HepG2 (cell line): ENCODE results near the gene EPG5. TPM values are rescaled to one million over a fixed set of nuclear protein-coding genes. Genes with fewer than 3 reads are reported as not detected.

ENCODE experiments used
- ARID2 ChIP-seq: sonication (generic); formaldehyde crosslinking; IDR thresholded peaks from 2 replicates; pipeline ENCODE4 v1.8.1; 2022; ENCODE audit warnings: mild to moderate bottlenecking, missing genetic modification reagents, borderline replicate concordance
- HNF4G ChIP-seq, 2 experiments: sonication (generic) in 1 of 2; formaldehyde crosslinking in 1 of 2; IDR thresholded peaks; 2 replicates each; pipeline versions ENCODE4 v1.4.0 to v1.6.1; 2011 to 2020; ENCODE audit warnings: borderline replicate concordance in 2 of 2, low read depth in 2 of 2, mild to moderate bottlenecking in 2 of 2, low read length in 1 of 2, missing genetic modification reagents in 1 of 2, moderate library complexity in 1 of 2
- NCOR1 ChIP-seq: fragments of 200-600 bp; sonication (generic); IDR thresholded peaks from 2 replicates; pipeline ENCODE4 v1.7.0; 2017; ENCODE audit warnings: antibody characterized with exemption, low read length, borderline replicate concordance
- NFATC3 ChIP-seq: sonication (generic); formaldehyde crosslinking; IDR thresholded peaks from 2 replicates; pipeline ENCODE4 v1.5.1; 2020; ENCODE audit warnings: mild to moderate bottlenecking, missing genetic modification reagents
- PRDM4 ChIP-seq: sonication (generic); formaldehyde crosslinking; IDR thresholded peaks from 2 replicates; pipeline ENCODE4 v1.9.0; 2021; ENCODE audit warnings: missing genetic modification reagents, borderline replicate concordance
- SMAD9 ChIP-seq: sonication (generic); formaldehyde crosslinking; IDR thresholded peaks from 2 replicates; pipeline ENCODE4 v1.5.1; 2020; ENCODE audit warnings: mild to moderate bottlenecking, missing genetic modification reagents
- ZBTB10 ChIP-seq: sonication (generic); formaldehyde crosslinking; IDR thresholded peaks from 2 replicates; pipeline ENCODE4 v1.4.0; 2020; ENCODE audit warnings: missing genetic modification reagents, borderline replicate concordance
- ZNF775 ChIP-seq: sonication (generic); formaldehyde crosslinking; IDR thresholded peaks from 2 replicates; pipeline ENCODE4 v1.4.0; 2020; ENCODE audit warnings: missing genetic modification reagents, mild to moderate bottlenecking, moderate library complexity, borderline replicate concordance
- polyA plus RNA-seq, 8 experiments: library from polyadenylated mRNA; depleted of rRNA in 3 of 8; stranded (reverse) in 7 of 8; unstranded in 1 of 8; fragments of >200 nt; fragmentation: Illumina TruSeq in 4 of 8; extraction: Trizol in 4 of 8; gene quantifications; 2 replicates each; pipeline versions ENCODE4 v1.2.1 to v1.2.3, GENCODE V29; 2011 to 2016; ENCODE audit warnings: low read depth in 4 of 8, missing spikeins in 1 of 8, mixed read lengths in 1 of 8; ENCODE audit not compliant: insufficient read depth in 1 of 8
- total RNA-seq, 5 experiments: library from RNA; depleted of rRNA; stranded (reverse); fragments of >200 nt; fragmentation: Illumina TruSeq; extraction: Trizol; gene quantifications; 2 replicates each; pipeline ENCODE4 v1.2.3, GENCODE V29; 2016; ENCODE audit warnings: low read depth in 1 of 5
- TF ChIP-seq, protein P1 (sequence below): sonication (generic); formaldehyde crosslinking; IDR thresholded peaks from 2 replicates; pipeline ENCODE4 v1.4.0; 2020; ENCODE audit warnings: mild to moderate bottlenecking, missing genetic modification reagents
- TF ChIP-seq, protein P2 (sequence below): sonication (generic); formaldehyde crosslinking; IDR thresholded peaks from 2 replicates; pipeline ENCODE4 v1.5.0; 2020; ENCODE audit warnings: mild to moderate bottlenecking, low read depth, missing genetic modification reagents, borderline replicate concordance

EPG5 gene
- total and polyA plus RNA-seq, 2 of the 13 experiments (the other 11 are each of a cell fraction or from before 2014, with no cell fraction given), result 6.7 to 9.3 TPM

- TF ChIP-seq SMAD9 (CRISPR knock-in tag) (no peak), NCOR1 (no peak), NFATC3 (no peak), PRDM4 (CRISPR knock-in tag) (no peak), ZBTB10 (CRISPR knock-in tag) (no peak), ZNF775 (CRISPR knock-in tag) (no peak), ARID2 (CRISPR knock-in tag) (no peak), HNF4G (IDR thresholded peaks at IDR 0.05; ENCODE audit: borderline replicate concordance, low read depth, low read length) (no peak), HNF4G (CRISPR knock-in tag; IDR thresholded peaks at IDR 0.05; ENCODE audit: borderline replicate concordance, low read depth) (no peak)
- TF ChIP-seq, protein P1, sequence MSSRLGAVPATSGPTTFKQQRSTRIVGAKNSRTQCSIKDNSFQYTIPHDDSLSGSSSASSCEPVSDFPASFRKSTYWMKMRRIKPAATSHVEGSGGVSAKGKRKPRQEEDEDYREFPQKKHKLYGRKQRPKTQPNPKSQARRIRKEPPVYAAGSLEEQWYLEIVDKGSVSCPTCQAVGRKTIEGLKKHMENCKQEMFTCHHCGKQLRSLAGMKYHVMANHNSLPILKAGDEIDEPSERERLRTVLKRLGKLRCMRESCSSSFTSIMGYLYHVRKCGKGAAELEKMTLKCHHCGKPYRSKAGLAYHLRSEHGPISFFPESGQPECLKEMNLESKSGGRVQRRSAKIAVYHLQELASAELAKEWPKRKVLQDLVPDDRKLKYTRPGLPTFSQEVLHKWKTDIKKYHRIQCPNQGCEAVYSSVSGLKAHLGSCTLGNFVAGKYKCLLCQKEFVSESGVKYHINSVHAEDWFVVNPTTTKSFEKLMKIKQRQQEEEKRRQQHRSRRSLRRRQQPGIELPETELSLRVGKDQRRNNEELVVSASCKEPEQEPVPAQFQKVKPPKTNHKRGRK (CRISPR knock-in tag), result no peak
- TF ChIP-seq, protein P2, sequence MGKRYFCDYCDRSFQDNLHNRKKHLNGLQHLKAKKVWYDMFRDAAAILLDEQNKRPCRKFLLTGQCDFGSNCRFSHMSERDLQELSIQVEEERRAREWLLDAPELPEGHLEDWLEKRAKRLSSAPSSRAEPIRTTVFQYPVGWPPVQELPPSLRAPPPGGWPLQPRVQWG (CRISPR knock-in tag), result no peak
- TF ChIP-seq, all 625 proteins: peak for 0
These were observed 130.6 kb downstream of the EPG5 start (continued) for GRCh38 chr18:45836242-45837205.
